A673 (cell line): ENCODE results near the gene PRDM12.

Experiments used
- CTCF ChIP-seq: fragments of 300-800, 200-600 bp; sonication (generic); conservative IDR thresholded peaks from 2 replicates; pipeline ENCODE4 v1.5.1; 2017; ENCODE audit warnings: low read depth, mild to moderate bottlenecking, antibody characterized with exemption, low read length, moderate library complexity, mixed read lengths
- EZH2 ChIP-seq: fragments of 200-600 bp; sonication (generic); IDR thresholded peaks from 2 replicates; pipeline ENCODE4 v1.6.1; 2017; ENCODE audit warnings: borderline replicate concordance, low read depth, mild to moderate bottlenecking, mixed read lengths, antibody characterized with exemption, low read length; ENCODE audit not compliant: poor library complexity, severe bottlenecking

DNA sequence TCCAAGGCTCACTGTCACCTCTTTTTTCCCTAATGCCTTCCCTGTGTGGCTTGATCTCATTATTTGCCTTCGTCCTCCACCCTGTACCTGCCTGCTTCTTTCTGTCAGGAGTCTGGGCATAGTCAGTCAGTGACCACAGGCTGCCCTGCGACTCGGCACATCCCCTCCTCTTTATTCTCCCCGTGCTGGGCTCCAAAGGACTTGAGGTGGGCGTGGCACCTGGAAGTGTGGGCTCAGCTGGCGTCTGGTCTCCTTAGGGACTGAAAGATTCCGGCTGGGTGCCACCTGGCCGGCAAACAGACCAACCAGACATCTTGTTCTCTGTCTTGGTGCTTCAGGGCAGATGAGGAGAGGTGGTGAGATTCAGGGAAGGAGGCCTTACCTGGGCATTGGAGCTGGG, 29.6 kb upstream of the PRDM12 start:
- TF ChIP-seq CTCF: no peak
- TF ChIP-seq EZH2: no peak
